Endothelial cell of umbilical vein (primary cell): ENCODE measurements around the gene HTR6. TPM values are rescaled to one million over a fixed set of nuclear protein-coding genes. Genes with fewer than 3 reads are reported as not detected.

Experiments used
- BruUV-seq: library from RNA; stranded (reverse); fragments of 400-500 nt; replicated peaks from 2 replicates; lab custom pipeline; 2021; lab: Mats Ljungman, UMichigan
- CTCF ChIA-PET: fragments of 300-600, 350-600 bp; sonication (Branson Sonifier 250); formaldehyde crosslinking; loops from one replicate; lab custom pipeline; 2021; ENCODE audit warnings: antibody characterized with exemption, inconsistent platforms; lab: Charles Lee
- POLR2A ChIA-PET: fragments of 300-600, 350-600 bp; sonication (Branson Sonifier 250); formaldehyde crosslinking; loops from one replicate; lab custom pipeline; 2021; ENCODE audit warnings: antibody characterized with exemption, inconsistent platforms; lab: Charles Lee
- DNase-seq: peaks from one replicate; pipeline ENCODE4 v3.0.0-alpha.2; 2011; ENCODE audit warnings: low read depth, low spot score
- FAIRE-seq: peaks from 2 replicates; lab custom pipeline; 2011; peaks lifted over from hg19 to GRCh38; lab: Jason Lieb, UNC
- H2AFZ ChIP-seq: 2 replicates; pipeline ENCODE4 v1.6.0; 2012; ENCODE audit warnings: low read depth, low read length, control low read depth, inconsistent platforms
- H3K27ac ChIP-seq: 2 replicates; pipeline ENCODE4 v1.5.1; 2011; ENCODE audit warnings: low read depth, mild to moderate bottlenecking, control low read depth, low read length, moderate library complexity; ENCODE audit not compliant: insufficient read depth
- H3K27me3 ChIP-seq, 2 experiments: 2 replicates each; pipeline versions ENCODE4 v1.6.0 to v1.6.1; 2011; ENCODE audit warnings: low read length in 2 of 2, mixed read lengths in 1 of 2; ENCODE audit not compliant: control insufficient read depth in 2 of 2, insufficient read depth in 2 of 2
- H3K36me3 ChIP-seq, 2 experiments: 2 replicates in 1 of 2; 3 replicates in 1 of 2; pipeline ENCODE4 v1.5.1; 2011; ENCODE audit warnings: low read length in 2 of 2, mild to moderate bottlenecking in 1 of 2, moderate library complexity in 1 of 2; ENCODE audit not compliant: control insufficient read depth in 2 of 2, insufficient read depth in 2 of 2; ENCODE audit errors: extremely low read depth in 1 of 2
- H3K4me1 ChIP-seq: 3 replicates; pipeline ENCODE4 v1.5.1; 2011; ENCODE audit warnings: mild to moderate bottlenecking, low read length; ENCODE audit not compliant: control insufficient read depth, insufficient read depth; ENCODE audit errors: extremely low read depth
- H3K4me2 ChIP-seq: 2 replicates; pipeline ENCODE4 v1.6.1; 2011; ENCODE audit warnings: low read length, control low read depth, mixed read lengths; ENCODE audit not compliant: insufficient read depth
- H3K4me3 ChIP-seq, 3 experiments: fragments of 200-600 bp in 1 of 3; sonication (generic), shearing (Covaris generic) in 1 of 3; replicated peaks in 1 of 3; 2 replicates each; pipeline ENCODE4 v1.5.1; 2011 to 2016; ENCODE audit warnings: control low read depth in 3 of 3, low read length in 3 of 3, mild to moderate bottlenecking in 2 of 3, inconsistent platforms in 1 of 3, low read depth in 1 of 3, moderate library complexity in 1 of 3; ENCODE audit not compliant: insufficient read depth in 1 of 3
- H3K79me2 ChIP-seq: 2 replicates; pipeline ENCODE4 v1.6.0; 2012; ENCODE audit warnings: low read length, inconsistent platforms; ENCODE audit not compliant: control insufficient read depth, insufficient read depth
- H3K9ac ChIP-seq: replicated peaks from 2 replicates; pipeline ENCODE3; 2011; ENCODE audit warnings: low read length, control low read depth; ENCODE audit not compliant: insufficient read depth; ENCODE audit errors: extremely low read depth
- H3K9me1 ChIP-seq: replicated peaks from 3 replicates; pipeline ENCODE4 v1.6.0; 2011; ENCODE audit warnings: mild to moderate bottlenecking, low read length; ENCODE audit not compliant: control insufficient read depth, insufficient read depth; ENCODE audit errors: extremely low read depth
- H3K9me3 ChIP-seq: replicated peaks from 2 replicates; pipeline ENCODE4 v1.5.1; 2012; ENCODE audit warnings: low read length, inconsistent platforms; ENCODE audit not compliant: control insufficient read depth, insufficient read depth
- H4K20me1 ChIP-seq: replicated peaks from 2 replicates; pipeline ENCODE3; 2011; ENCODE audit warnings: mild to moderate bottlenecking, low read length; ENCODE audit not compliant: control insufficient read depth, insufficient read depth; ENCODE audit errors: extremely low read depth
- EZH2 ChIP-seq: IDR thresholded peaks from 2 replicates; pipeline ENCODE4 v1.6.1; 2012; ENCODE audit warnings: borderline replicate concordance, low read depth, mild to moderate bottlenecking, moderate library complexity, low read length, inconsistent platforms; ENCODE audit not compliant: severe bottlenecking
- FOS ChIP-seq: IDR thresholded peaks from 2 replicates; pipeline ENCODE4 v1.6.1; 2011; ENCODE audit warnings: mild to moderate bottlenecking, low read length, moderate library complexity, borderline replicate concordance; ENCODE audit not compliant: insufficient read depth
- GATA2 ChIP-seq: IDR thresholded peaks from 2 replicates; pipeline ENCODE4 v1.7.0; 2011; ENCODE audit warnings: low read depth, mild to moderate bottlenecking, moderate library complexity, mixed read lengths, low read length; ENCODE audit not compliant: insufficient read length, insufficient read depth
- JUN ChIP-seq: IDR thresholded peaks from 2 replicates; pipeline ENCODE4 v1.6.1; 2011; ENCODE audit warnings: borderline replicate concordance, low read depth; ENCODE audit not compliant: insufficient read length, insufficient read depth
- MYC ChIP-seq: IDR thresholded peaks from one replicate; pipeline ENCODE4 v1.6.1; 2011; ENCODE audit warnings: mild to moderate bottlenecking, low read depth, low read length
- POLR2A ChIP-seq: IDR thresholded peaks from 2 replicates; pipeline ENCODE4 v1.6.1; 2012; ENCODE audit warnings: low read depth, mild to moderate bottlenecking, control low read depth, low read length
- POLR2AphosphoS5 ChIP-seq: IDR thresholded peaks from 2 replicates; pipeline ENCODE4 v1.6.1; 2012; ENCODE audit warnings: low read depth, mild to moderate bottlenecking, control low read depth, low read length, moderate library complexity; ENCODE audit not compliant: insufficient read depth
- dilution Hi-C: fragments of 300-500 bp; cut with MboI; formaldehyde crosslinking; loops from one replicate; pipeline ENCODE4 v1.15.0; 2019; ENCODE audit warnings: low sequenced_read_pairs; ENCODE audit not compliant: extremely low pct_ligation_motif_present
- intact Hi-C: fragments of 100-400 bp; cut with micrococcal nuclease; formaldehyde crosslinking; loops from one replicate; pipeline ENCODE4 v1.10.0; 2022
- polyA plus RNA-seq, 4 experiments: library from polyadenylated mRNA; depleted of rRNA in 3 of 4; stranded (reverse) in 3 of 4; unstranded in 1 of 4; fragments of >200 nt; gene quantifications; 2 replicates each; pipeline versions ENCODE4 v1.2.1 to v1.2.3, GENCODE V29; 2011 to 2012; ENCODE audit warnings: missing spikeins in 1 of 4
- total RNA-seq: library from RNA; stranded (reverse); gene quantifications from 2 replicates; pipeline ENCODE4 v1.2.3, GENCODE V29; 2021
- TF ChIP-seq, protein P1 (sequence below), 2 donors: IDR thresholded peaks; 1 replicate in 1 of 2; 2 replicates in 1 of 2; pipeline ENCODE4 v1.5.1; 2011; ENCODE audit warnings: low read length in 2 of 2, mild to moderate bottlenecking in 2 of 2, moderate library complexity in 2 of 2, control low read depth in 1 of 2, inconsistent platforms in 1 of 2, low read depth in 1 of 2; ENCODE audit not compliant: insufficient read depth in 1 of 2; ENCODE audit errors: extremely low read depth in 1 of 2
- TF ChIP-seq, protein P2 (sequence below): IDR thresholded peaks from 2 replicates; pipeline ENCODE4 v1.6.1; 2011; ENCODE audit not compliant: insufficient read depth, insufficient read length

The HTR6 gene
- total and polyA plus RNA-seq, 2 donors (not counting 3 experiments of a cell fraction or from before 2014, with no cell fraction given) = not detected

GRCh38 chr1:19717467-19717866, 52.8 kb downstream of the HTR6 start:
- Histone ChIP-seq H3K4me1 (no peaks in the 10 kb centered on the region), H3K9me1 (no peaks in the 10 kb centered on the region), H3K36me3 (no peaks in the 10 kb centered on the region), H4K20me1 (no peaks in the 10 kb centered on the region), H3K4me3 (no peak overlapping the region), H3K27ac (no peak overlapping the region), H3K9ac (no peak overlapping the region), H3K9me3 (no peaks in the 10 kb centered on the region), H2AFZ (no peak overlapping the region), H3K27me3 (no peaks in the 10 kb centered on the region), H3K79me2 (no peaks in the 10 kb centered on the region), H3K4me2 (no peak overlapping the region)
- DNase-seq (no peak), FAIRE-seq (no peak)
- intact Hi-C loops = no loop called here
- ChIA-PET CTCF (no interaction called here), POLR2A (no interaction called here)
- TF ChIP-seq POLR2AphosphoS5 (no peak), POLR2A (no peak), MYC (no peak), FOS (no peak), JUN (no peak), EZH2 (no peak), GATA2 (no peak)
- TF ChIP-seq, protein P1, sequence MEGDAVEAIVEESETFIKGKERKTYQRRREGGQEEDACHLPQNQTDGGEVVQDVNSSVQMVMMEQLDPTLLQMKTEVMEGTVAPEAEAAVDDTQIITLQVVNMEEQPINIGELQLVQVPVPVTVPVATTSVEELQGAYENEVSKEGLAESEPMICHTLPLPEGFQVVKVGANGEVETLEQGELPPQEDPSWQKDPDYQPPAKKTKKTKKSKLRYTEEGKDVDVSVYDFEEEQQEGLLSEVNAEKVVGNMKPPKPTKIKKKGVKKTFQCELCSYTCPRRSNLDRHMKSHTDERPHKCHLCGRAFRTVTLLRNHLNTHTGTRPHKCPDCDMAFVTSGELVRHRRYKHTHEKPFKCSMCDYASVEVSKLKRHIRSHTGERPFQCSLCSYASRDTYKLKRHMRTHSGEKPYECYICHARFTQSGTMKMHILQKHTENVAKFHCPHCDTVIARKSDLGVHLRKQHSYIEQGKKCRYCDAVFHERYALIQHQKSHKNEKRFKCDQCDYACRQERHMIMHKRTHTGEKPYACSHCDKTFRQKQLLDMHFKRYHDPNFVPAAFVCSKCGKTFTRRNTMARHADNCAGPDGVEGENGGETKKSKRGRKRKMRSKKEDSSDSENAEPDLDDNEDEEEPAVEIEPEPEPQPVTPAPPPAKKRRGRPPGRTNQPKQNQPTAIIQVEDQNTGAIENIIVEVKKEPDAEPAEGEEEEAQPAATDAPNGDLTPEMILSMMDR (IDR thresholded peaks at IDR 0.05; ENCODE audit: extremely low read depth in 1 of 2, insufficient read depth in 1 of 2, low read depth in 1 of 2, low read length in 2 of 2) = no peak
- TF ChIP-seq, protein P2, sequence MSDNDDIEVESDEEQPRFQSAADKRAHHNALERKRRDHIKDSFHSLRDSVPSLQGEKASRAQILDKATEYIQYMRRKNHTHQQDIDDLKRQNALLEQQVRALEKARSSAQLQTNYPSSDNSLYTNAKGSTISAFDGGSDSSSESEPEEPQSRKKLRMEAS = no peak
- BruUV-seq = no TSS peak
- dilution Hi-C loops = no loop called here
